H1 (cell line): Measurements from ENCODE around the gene PLCB2.

Experiments used
- ATF3 ChIP-seq: IDR thresholded peaks from 2 replicates; pipeline ENCODE4 v1.6.1; 2011; ENCODE audit warnings: low read depth, mild to moderate bottlenecking, low read length; ENCODE audit not compliant: insufficient read depth
- CEBPB ChIP-seq: IDR thresholded peaks from 2 replicates; pipeline ENCODE4 v1.6.1; 2012; ENCODE audit warnings: low read depth, low read length
- CREB1 ChIP-seq: IDR thresholded peaks from 2 replicates; pipeline ENCODE4 v1.6.1; 2012; ENCODE audit warnings: inconsistent platforms
- CTCF ChIP-seq, 3 experiments: IDR thresholded peaks; 1 replicate in 2 of 3; 2 replicates in 1 of 3; pipeline versions ENCODE4 v1.5.1 to v1.6.1; 2011; ENCODE audit warnings: low read length in 3 of 3, mild to moderate bottlenecking in 3 of 3, inconsistent platforms in 2 of 3, low read depth in 1 of 3, moderate library complexity in 1 of 3; ENCODE audit not compliant: insufficient read depth in 1 of 3; ENCODE audit errors: control extremely low read depth in 1 of 3
- HDAC6 ChIP-seq: IDR thresholded peaks from one replicate; pipeline ENCODE4 v1.7.1; 2012; ENCODE audit warnings: low read depth, mild to moderate bottlenecking, inconsistent platforms, low read length, moderate library complexity
- POLR2A ChIP-seq, 2 experiments: IDR thresholded peaks; 1 replicate in 1 of 2; 2 replicates in 1 of 2; pipeline ENCODE4 v1.6.1; 2011; ENCODE audit warnings: low read depth in 2 of 2, low read length in 2 of 2, mild to moderate bottlenecking in 2 of 2; ENCODE audit errors: control extremely low read depth in 1 of 2
- POLR2AphosphoS5 ChIP-seq: IDR thresholded peaks from 2 replicates; pipeline ENCODE4 v1.6.1; 2011; ENCODE audit warnings: low read depth, low read length
- YY1 ChIP-seq: IDR thresholded peaks from 2 replicates; pipeline ENCODE4 v1.6.1; 2011; ENCODE audit warnings: low read depth, mild to moderate bottlenecking, low read length

- no peak for TF ChIP-seq POLR2AphosphoS5
- TF ChIP-seq POLR2A (IDR thresholded peaks at IDR 0.05; ENCODE audit: control extremely low read depth in 1 of 2, low read depth in 2 of 2, low read length in 2 of 2) = no peak
- TF ChIP-seq ATF3 = no peak
- TF ChIP-seq CREB1 = no peak
- no peak for TF ChIP-seq HDAC6
- no peak for TF ChIP-seq CTCF (IDR thresholded peaks at IDR 0.05; ENCODE audit: control extremely low read depth in 1 of 3, insufficient read depth in 1 of 3, low read depth in 1 of 3, low read length in 3 of 3)
- TF ChIP-seq YY1 = no peak
- no peak for TF ChIP-seq CEBPB
These were observed 22.6 kb downstream of the PLCB2 start for GRCh38 chr15:40285151-40285550.
